Mucosa of descending colon (tissue), 3 donors: ENCODE measurements around the gene OR5B3. TPM values are rescaled to one million over a fixed set of nuclear protein-coding genes. Genes with fewer than 3 reads are reported as not detected.

Experiments used
- ATAC-seq: fragments of 200-7000 bp; cut with Tn5 transposase; one replicate; pipeline ENCODE4 v1.9.1; 2020; ENCODE audit warnings: mild to moderate bottlenecking, moderate library complexity
- DNase-seq, 3 donors: peaks; one replicate each; pipeline ENCODE4 v3.0.0-alpha.2; 2020
- H3K36me3 ChIP-seq: fragments of 200-600 bp; one replicate; pipeline ENCODE4 v1.8.0; 2021; ENCODE audit warnings: low read depth, mild to moderate bottlenecking
- H3K4me1 ChIP-seq: fragments of 200-600 bp; one replicate; pipeline ENCODE4 v1.8.0; 2021; ENCODE audit warnings: low read depth, mild to moderate bottlenecking
- H3K4me3 ChIP-seq: fragments of 200-600 bp; one replicate; pipeline ENCODE4 v1.8.0; 2021; ENCODE audit warnings: mild to moderate bottlenecking
- H3K9me3 ChIP-seq: fragments of 200-600 bp; one replicate; pipeline ENCODE4 v1.8.0; 2021; ENCODE audit warnings: mild to moderate bottlenecking
- CTCF ChIP-seq: fragments of 200-600 bp; IDR thresholded peaks from one replicate; pipeline ENCODE4 v1.8.0; 2022; ENCODE audit warnings: antibody characterized with exemption, mild to moderate bottlenecking
- intact Hi-C, 2 donors: fragments of 100-400 bp; cut with DNase I in 1 of 2; cut with micrococcal nuclease in 1 of 2; formaldehyde crosslinking; loops; one replicate each; pipeline versions ENCODE4 v1.11.0 to v1.11.1; 2022; cut with DNase I, micrococcal nuclease
- total RNA-seq, 3 donors: library from RNA; stranded (reverse); fragmentation: NEBNext Ultra II Directional in 2 of 3; extraction: Animal tissue kit (Norgen Biotek cat#: 25700) in 2 of 3; gene quantifications; one replicate each; pipeline versions ENCODE4 v1.2.1 to v1.2.4, GENCODE V29; 2021 to 2023
- donor health status: DM: no; HTN: no; CAD: no; lungs with moderate emphysema.
- donor health status: DM: no; HTN: no; CAD: no.
- donor health status: DM: no; HTN: yes; CAD: no.

Gene OR5B3
- total RNA-seq, 3 donors from 2014 or later: not detected

- ATAC-seq (no peak), DNase-seq (no peak)
- TF ChIP-seq CTCF: no peak
- H3K4me1 ChIP-seq: no peaks in the 10 kb centered on the region
- intact Hi-C loops: no loop called here
- no peaks in the 10 kb centered on the region for H3K36me3 ChIP-seq
- no peak overlapping the region for H3K4me3 ChIP-seq
- no peaks in the 10 kb centered on the region for H3K9me3 ChIP-seq
These were observed 51.9 kb downstream of the OR5B3 start for GRCh38 chr11:58354727-58355126.

Other genes with a start within 250 kb of the OR5B3 start
- gene OR9Q2, start 217.8 kb downstream of the OR5B3 start, total RNA-seq: not detected
- gene OR1S2, start 202.7 kb downstream of the OR5B3 start, total RNA-seq: not detected
- not detected for gene OR1S1, start 194.2 kb downstream of the OR5B3 start, total RNA-seq
- gene OR10Q1, start 178.0 kb downstream of the OR5B3 start, total RNA-seq: not detected
- not detected for gene OR10W1, start 138.6 kb downstream of the OR5B3 start, total RNA-seq
- gene OR5B17, start 47.8 kb downstream of the OR5B3 start, total RNA-seq: not detected
- gene OR5B2, start 21.2 kb upstream of the OR5B3 start, total RNA-seq: not detected
- gene OR5B12, start 35.4 kb upstream of the OR5B3 start, total RNA-seq: not detected
- not detected for gene OR5B21, start 101.2 kb upstream of the OR5B3 start, total RNA-seq
- 10 to 100 TPM; 10.7 to 20.1 (median 12.7) TPM for gene LPXN, start 169.0 kb upstream of the OR5B3 start, total RNA-seq
- 10 to 100 TPM; 70.0 to 93.9 (median 75.3) TPM for gene ZFP91, start 172.2 kb upstream of the OR5B3 start, total RNA-seq
- 1 to 10 TPM; 2.0 to 2.6 (median 2.5) TPM for gene CNTF, start 215.8 kb upstream of the OR5B3 start, total RNA-seq